IPS-18c (cell line): ENCODE data around the gene CPLX3.

Source experiments
- H3K4me3 ChIP-seq: 2 replicates; pipeline ENCODE4 v1.7.0; 2013; ENCODE audit warnings: low read depth, mild to moderate bottlenecking, low read length, moderate library complexity; ENCODE audit not compliant: insufficient read depth
- H3K9me3 ChIP-seq: one replicate; pipeline ENCODE4 v1.6.1; 2013; ENCODE audit warnings: mild to moderate bottlenecking, low read length, moderate library complexity; ENCODE audit not compliant: control insufficient read depth, insufficient read depth

The CPLX3 gene

GRCh38 chr15:74869726-74870407, 43.4 kb downstream of the CPLX3 start:
- Histone ChIP-seq H3K9me3 (peaks cover 2% of the 10 kb centered on the region), H3K4me3 (no peak overlapping the region)

GRCh38 chr15:74870436-74871215, 44.2 kb downstream of the CPLX3 start:
- peaks cover 2% of the 10 kb centered on the region for H3K9me3 ChIP-seq
- H3K4me3 ChIP-seq: no peak overlapping the region

- H3K9me3 ChIP-seq: peaks cover 2% of the 10 kb centered on the region
- H3K4me3 ChIP-seq: peak overlapping the region; percentile 99
Measured at GRCh38 chr15:74872702-74873035, 46.2 kb downstream of the CPLX3 start.

- Histone ChIP-seq H3K9me3 (peaks cover under 1% of the 10 kb centered on the region), H3K4me3 (peak within 1 kb of the TSS; percentile 99)
Measured at GRCh38 chr15:74873036-74873755, 46.8 kb downstream of the CPLX3 start, which contains the start of gene SCAMP2. Gene SCAMP2 (minus strand): TSS chr15:74873365. CDS start chr15:74873255, 110 bp downstream.

- H3K4me3 ChIP-seq: peak overlapping the region; percentile 99
- no peaks in the 10 kb centered on the region for H3K9me3 ChIP-seq
Measured at GRCh38 chr15:74873756-74874424, 47.5 kb downstream of the CPLX3 start.

- Histone ChIP-seq H3K4me3 (no peak overlapping the region), H3K9me3 (peaks cover 5% of the 10 kb centered on the region)
Measured at GRCh38 chr15:74878273-74878672, 51.8 kb downstream of the CPLX3 start.
